PC-3 (cell line): ENCODE results near the gene USP17L18.
"Not testable (repeated sequence)": the region's sequence is repeated elsewhere in the genome, so short reads cannot be mapped to it uniquely, and the experiment has no call there.

ENCODE experiments used
- EZH2 ChIP-seq: fragments of 300-600 bp; sonication (generic); IDR thresholded peaks from one replicate; pipeline ENCODE4 v1.6.1; 2017; ENCODE audit warnings: antibody characterized with exemption, mild to moderate bottlenecking, low read length; ENCODE audit not compliant: unreplicated experiment
- EZH2phosphoT487 ChIP-seq: fragments of 300-600 bp; sonication (generic); IDR thresholded peaks from 2 replicates; pipeline ENCODE4 v1.6.1; 2018; ENCODE audit warnings: mild to moderate bottlenecking, antibody characterized with exemption, low read length, borderline replicate concordance
- TF ChIP-seq, protein P1 (sequence below): fragments of 300-600 bp; sonication (generic); conservative IDR thresholded peaks from 2 replicates; pipeline ENCODE4 v1.5.1; 2017; ENCODE audit warnings: antibody characterized with exemption, low read depth, mild to moderate bottlenecking, low read length

DNA sequence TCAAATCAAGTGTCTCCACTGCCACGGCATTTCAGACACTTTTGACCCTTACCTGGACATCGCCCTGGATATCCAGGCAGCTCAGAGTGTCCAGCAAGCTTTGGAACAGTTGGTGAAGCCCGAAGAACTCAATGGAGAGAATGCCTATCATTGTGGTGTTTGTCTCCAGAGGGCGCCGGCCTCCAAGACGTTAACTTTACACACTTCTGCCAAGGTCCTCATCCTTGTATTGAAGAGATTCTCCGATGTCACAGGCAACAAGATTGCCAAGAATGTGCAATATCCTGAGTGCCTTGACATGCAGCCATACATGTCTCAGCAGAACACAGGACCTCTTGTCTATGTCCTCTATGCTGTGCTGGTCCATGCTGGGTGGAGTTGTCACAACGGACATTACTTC, 18.2 kb upstream of the USP17L18 start:
- TF ChIP-seq, protein P1, sequence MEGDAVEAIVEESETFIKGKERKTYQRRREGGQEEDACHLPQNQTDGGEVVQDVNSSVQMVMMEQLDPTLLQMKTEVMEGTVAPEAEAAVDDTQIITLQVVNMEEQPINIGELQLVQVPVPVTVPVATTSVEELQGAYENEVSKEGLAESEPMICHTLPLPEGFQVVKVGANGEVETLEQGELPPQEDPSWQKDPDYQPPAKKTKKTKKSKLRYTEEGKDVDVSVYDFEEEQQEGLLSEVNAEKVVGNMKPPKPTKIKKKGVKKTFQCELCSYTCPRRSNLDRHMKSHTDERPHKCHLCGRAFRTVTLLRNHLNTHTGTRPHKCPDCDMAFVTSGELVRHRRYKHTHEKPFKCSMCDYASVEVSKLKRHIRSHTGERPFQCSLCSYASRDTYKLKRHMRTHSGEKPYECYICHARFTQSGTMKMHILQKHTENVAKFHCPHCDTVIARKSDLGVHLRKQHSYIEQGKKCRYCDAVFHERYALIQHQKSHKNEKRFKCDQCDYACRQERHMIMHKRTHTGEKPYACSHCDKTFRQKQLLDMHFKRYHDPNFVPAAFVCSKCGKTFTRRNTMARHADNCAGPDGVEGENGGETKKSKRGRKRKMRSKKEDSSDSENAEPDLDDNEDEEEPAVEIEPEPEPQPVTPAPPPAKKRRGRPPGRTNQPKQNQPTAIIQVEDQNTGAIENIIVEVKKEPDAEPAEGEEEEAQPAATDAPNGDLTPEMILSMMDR, result not testable (repeated sequence)
- not testable (repeated sequence) for TF ChIP-seq EZH2phosphoT487, EZH2
